ENCODE data around the gene ARFIP1.
A peak's percentile ranks its signal among the peaks of the same experiment; 100 is the strongest.

ARFIP1 gene

DNA sequence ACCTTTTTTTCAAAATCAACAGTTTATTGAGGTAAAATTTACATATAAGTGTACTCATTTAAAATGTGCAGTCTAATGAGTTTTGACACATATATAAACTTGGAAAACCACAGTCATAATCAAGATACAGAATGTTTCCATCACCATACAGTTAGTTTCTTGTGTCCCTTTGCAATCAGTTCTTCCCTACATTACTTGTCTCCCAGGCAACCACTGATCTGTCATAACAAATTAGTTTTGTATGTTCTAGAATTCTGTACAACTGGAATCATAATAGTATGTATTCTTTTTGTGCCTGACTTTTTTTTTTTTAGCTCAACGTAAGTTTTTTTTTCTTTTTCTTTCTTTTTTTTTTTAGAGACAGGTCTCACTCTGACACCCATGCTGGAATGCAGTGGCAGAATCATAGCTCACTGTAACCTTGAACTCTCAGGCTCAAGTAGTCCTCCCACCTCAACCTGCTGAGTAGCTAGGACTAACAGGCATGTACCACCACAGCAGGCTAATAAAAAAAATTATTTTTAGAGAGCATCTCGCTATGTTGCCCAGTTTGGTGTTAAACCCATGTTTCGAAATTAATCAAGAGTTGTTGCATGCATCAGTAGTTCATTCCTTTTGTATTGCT is 26.9 kb downstream of the ARFIP1 start:
- TF ChIP-seq ZFX (IDR thresholded peaks at IDR 0.05), result no peak
- TF ChIP-seq, protein P1, sequence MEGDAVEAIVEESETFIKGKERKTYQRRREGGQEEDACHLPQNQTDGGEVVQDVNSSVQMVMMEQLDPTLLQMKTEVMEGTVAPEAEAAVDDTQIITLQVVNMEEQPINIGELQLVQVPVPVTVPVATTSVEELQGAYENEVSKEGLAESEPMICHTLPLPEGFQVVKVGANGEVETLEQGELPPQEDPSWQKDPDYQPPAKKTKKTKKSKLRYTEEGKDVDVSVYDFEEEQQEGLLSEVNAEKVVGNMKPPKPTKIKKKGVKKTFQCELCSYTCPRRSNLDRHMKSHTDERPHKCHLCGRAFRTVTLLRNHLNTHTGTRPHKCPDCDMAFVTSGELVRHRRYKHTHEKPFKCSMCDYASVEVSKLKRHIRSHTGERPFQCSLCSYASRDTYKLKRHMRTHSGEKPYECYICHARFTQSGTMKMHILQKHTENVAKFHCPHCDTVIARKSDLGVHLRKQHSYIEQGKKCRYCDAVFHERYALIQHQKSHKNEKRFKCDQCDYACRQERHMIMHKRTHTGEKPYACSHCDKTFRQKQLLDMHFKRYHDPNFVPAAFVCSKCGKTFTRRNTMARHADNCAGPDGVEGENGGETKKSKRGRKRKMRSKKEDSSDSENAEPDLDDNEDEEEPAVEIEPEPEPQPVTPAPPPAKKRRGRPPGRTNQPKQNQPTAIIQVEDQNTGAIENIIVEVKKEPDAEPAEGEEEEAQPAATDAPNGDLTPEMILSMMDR (conservative IDR thresholded peaks at IDR 0.05), result no peak
- H3K27ac ChIP-seq, result peak overlapping the region; percentile 38; the same call in 1 of the 2 replicates

DNA sequence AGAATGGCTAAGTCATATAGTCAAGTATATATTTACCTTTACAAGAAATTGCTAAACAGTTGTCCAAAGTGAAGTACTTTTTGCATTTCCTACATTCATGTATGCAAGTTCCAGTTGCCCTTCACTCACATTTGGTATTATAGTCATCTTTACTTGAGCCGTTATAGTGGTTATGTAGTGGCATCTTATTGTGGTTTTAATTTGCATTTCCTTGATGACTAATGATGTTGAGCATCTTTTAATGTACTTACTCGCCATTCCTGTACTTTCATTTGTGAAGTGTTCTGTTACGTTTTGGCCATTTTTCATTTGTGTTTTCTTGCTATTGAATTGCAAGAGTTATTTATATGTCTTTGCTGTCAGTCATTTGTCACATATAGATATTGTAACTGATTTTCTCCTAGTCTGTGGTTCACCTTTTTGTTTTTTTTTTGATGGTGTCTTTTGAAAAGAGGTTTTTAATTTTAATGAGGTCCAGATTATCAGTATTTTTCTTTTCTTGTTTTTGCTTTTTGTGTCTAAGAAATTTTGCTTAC is 27.6 kb downstream of the ARFIP1 start:
- no peak overlapping the region for H3K27ac ChIP-seq
- TF ChIP-seq ZFX (IDR thresholded peaks at IDR 0.05), result no peak
- TF ChIP-seq, protein P1 (conservative IDR thresholded peaks at IDR 0.05), result no peak

DNA sequence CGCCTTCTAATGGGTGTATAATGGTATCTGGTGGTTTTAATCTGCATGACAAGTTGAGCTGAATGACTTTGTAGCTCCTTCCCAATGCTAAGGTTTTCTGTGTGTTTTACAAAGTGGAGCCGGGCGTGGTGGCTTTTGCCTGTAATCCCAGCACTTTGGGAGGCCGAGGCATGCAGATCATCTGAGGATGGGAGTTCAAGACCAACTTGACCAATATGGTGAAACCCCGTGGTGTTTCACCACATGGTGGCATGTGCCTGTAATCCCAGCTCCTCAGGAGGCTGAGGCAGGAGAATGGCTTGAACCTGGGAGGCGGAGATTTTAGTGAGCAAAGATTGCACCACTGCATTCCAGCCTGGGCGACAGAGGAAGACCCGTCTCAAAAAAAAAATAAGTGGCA is 28.9 kb downstream of the ARFIP1 start:
- H3K27ac ChIP-seq, result no peak overlapping the region
- TF ChIP-seq, protein P1 (conservative IDR thresholded peaks at IDR 0.05), result no peak
- no peak for TF ChIP-seq ZFX (IDR thresholded peaks at IDR 0.05)

DNA sequence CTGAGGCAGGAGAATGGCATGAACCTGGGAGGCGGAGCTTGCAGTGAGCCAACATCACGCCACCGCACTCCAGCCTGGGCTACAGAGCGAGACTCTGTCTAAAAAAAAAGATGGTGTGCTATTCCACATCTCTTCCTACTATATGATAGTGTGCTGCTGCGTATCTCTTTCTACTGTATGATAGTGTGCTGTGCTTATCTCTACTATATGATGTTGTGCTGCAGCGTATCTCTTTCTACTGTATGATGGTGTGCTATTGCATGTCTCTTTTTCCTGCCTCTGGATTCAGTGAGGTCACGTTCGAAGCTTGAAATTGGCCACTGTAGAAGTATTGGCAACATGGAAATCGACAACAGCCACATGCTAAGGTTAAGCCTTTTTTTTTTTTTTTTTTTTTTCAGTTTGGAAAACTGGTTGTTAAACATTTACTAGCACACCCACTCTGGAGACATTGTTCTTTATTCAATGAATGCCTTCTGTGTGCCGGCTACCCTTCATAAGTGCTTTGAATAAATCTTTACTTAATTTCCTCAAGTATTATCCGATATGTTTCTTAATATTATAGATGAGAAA is 31.0 kb downstream of the ARFIP1 start:
- TF ChIP-seq, protein P1 (conservative IDR thresholded peaks at IDR 0.05), result no peak
- no peak for TF ChIP-seq ZFX (IDR thresholded peaks at IDR 0.05)
- H3K27ac ChIP-seq, result no peak overlapping the region

DNA sequence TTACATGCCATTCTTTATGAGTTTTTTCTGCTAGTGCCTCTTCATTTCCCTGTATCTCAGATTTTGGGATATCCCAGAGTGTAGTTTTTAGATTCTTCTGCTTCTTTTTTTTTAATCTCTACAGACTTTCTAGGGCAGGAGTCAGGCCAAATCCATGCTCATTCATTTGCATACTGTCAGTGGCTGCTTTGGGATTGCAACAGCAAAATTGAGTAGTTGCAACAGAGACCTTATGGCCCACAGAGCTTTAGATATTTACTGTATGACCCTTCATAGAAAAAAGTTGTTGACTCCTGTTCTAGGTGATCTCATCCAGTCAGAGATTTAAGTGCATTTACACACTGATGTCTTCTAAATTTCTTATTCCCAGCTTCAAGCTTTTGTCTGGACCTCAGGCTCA is 35.3 kb downstream of the ARFIP1 start:
- no peak overlapping the region for H3K27ac ChIP-seq
- TF ChIP-seq ZFX (IDR thresholded peaks at IDR 0.05), result no peak
- TF ChIP-seq, protein P1 (conservative IDR thresholded peaks at IDR 0.05), result no peak

DNA sequence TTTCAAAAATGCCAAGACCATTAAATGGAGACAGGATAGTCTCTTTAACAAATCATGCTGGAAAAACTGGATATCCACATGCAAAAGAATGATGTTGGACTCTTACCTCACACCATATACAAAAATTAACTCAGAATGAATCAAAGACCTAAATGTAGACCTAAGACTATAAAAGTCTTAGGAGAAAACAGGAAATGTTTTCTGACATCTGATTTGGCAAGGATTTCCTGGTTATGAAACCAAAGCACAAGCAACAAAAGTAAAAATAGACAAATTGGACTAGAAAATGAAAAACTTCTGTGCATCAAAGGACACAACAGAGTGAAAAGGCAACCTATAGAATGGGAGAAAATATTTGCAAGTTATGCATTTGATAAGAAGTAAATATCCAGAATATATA is 37.6 kb downstream of the ARFIP1 start:
- TF ChIP-seq, protein P1 (conservative IDR thresholded peaks at IDR 0.05), result no peak
- TF ChIP-seq ZFX (IDR thresholded peaks at IDR 0.05), result no peak
- H3K27ac ChIP-seq, result no peak overlapping the region

DNA sequence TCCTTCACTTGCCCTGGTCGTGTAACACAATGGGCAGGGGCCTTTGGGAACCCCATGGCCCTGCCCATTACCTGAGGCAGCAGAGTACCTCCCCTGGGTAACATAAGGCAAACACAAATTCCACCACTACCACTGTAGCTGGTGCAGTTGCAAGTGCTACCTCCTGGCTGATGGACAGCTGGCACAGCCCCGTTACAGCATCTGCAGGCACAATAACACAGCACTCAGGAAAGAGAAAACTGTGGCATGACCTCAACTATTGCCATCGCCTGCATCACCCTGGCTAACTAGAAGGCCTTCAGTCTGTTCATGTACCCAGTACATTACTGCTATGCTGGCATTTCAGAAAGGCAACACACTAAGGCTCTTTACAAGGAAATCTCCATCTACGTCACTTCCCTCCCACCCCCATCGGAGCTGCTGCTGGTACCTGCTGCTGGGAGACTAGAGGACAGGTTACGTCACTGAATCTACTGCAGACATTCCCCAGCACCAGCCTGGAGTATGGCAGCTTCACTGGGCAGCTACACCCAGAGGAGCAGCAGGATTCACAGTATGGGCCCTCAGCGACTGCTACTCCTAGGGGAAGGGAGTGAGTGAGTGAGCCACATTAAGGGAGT is 39.4 kb downstream of the ARFIP1 start:
- H3K27ac ChIP-seq, result no peak overlapping the region
- TF ChIP-seq, protein P1 (conservative IDR thresholded peaks at IDR 0.05), result no peak
- no peak for TF ChIP-seq ZFX (IDR thresholded peaks at IDR 0.05)

All from C4-2B (cell line).